ENCODE data around the gene CDYL2. TPM values are rescaled to one million over a fixed set of nuclear protein-coding genes. Genes with fewer than 3 reads are reported as not detected.

The CDYL2 gene
- total RNA-seq, 1 donor from 2014 or later, result 4.1 TPM

DNA sequence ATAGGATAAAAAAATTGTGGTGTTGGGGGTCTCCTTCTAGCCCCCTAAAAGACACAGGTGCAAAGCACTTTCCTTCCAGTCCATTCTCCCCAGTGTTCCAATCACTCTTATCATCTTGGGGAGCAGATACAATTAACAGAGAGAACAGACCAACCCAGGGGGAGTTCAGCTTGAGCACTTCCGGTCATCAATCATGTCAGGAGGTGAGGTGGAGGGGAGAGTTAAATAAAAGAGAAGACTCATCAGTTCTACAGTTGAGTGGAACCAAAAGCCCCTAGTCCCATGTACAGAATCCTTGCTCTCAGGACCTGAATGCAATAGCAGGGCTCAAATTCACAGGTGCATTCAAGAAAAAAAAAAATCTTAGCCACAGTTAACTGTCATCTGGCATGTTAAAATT lies 141.3 kb downstream of the CDYL2 start:
- no peaks in the 10 kb centered on the region for H3K27me3 Mint-ChIP-seq (ENCODE audit: low read depth)
- H3K27ac Mint-ChIP-seq (ENCODE audit: unreplicated experiment), result no peak overlapping the region
- H3K36me3 Mint-ChIP-seq (ENCODE audit: low read depth), result no peaks in the 10 kb centered on the region
- no peaks in the 10 kb centered on the region for H3K4me1 Mint-ChIP-seq (ENCODE audit: low read depth)
- H3K9me3 Mint-ChIP-seq (ENCODE audit: low read depth), result peaks cover 36% of the 10 kb centered on the region
- TF ChIP-seq, protein P1, sequence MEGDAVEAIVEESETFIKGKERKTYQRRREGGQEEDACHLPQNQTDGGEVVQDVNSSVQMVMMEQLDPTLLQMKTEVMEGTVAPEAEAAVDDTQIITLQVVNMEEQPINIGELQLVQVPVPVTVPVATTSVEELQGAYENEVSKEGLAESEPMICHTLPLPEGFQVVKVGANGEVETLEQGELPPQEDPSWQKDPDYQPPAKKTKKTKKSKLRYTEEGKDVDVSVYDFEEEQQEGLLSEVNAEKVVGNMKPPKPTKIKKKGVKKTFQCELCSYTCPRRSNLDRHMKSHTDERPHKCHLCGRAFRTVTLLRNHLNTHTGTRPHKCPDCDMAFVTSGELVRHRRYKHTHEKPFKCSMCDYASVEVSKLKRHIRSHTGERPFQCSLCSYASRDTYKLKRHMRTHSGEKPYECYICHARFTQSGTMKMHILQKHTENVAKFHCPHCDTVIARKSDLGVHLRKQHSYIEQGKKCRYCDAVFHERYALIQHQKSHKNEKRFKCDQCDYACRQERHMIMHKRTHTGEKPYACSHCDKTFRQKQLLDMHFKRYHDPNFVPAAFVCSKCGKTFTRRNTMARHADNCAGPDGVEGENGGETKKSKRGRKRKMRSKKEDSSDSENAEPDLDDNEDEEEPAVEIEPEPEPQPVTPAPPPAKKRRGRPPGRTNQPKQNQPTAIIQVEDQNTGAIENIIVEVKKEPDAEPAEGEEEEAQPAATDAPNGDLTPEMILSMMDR (IDR thresholded peaks at IDR 0.05), result no peak
- DNase-seq (ENCODE audit: low spot score), result no peak
- H3K4me3 Mint-ChIP-seq (ENCODE audit: unreplicated experiment), result no peak overlapping the region

DNA sequence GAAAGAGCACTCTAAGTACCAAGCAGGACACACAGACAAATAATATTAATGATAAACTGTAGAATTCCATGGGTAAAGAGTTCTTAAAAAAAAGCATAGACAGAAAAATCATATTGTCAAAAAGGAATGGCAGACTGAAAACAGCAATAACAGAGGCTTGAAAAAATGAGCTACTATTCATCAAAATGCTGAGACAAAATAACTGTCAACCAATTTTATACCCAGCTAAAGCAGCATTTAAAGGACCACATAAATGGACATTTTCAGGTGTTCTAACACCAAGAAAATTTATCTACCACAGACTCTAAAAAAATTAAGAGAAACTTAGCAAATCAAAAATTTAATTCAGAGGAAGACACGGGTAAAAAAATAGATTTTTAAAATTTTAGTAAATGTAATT lies 144.5 kb downstream of the CDYL2 start:
- no peak overlapping the region for H3K4me3 Mint-ChIP-seq (ENCODE audit: unreplicated experiment)

DNA sequence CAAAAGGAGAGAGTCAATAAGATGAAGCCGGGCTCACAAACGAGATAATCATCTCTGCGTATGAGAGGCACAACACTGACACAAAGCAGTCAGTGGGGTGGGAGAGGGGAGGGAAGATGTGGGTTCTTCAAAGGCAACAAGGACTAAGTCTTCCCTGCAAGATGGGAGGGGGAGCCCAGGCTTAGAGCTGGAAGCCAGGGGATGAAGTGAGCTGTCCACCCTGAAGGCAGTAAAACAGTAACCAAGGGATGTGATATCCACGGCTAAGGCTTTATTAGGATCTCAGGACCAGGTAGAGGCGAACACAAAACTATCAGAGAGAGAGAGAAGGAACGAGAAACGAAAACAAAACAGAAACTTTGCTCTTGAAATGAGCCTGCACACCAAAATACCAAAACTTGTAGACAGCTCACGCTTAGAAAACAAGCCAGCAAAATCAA lies 147.7 kb downstream of the CDYL2 start:
- Mint-ChIP-seq H3K27ac (ENCODE audit: unreplicated experiment) (no peak overlapping the region), H3K9me3 (ENCODE audit: low read depth) (peaks cover 27% of the 10 kb centered on the region), H3K27me3 (ENCODE audit: low read depth) (no peaks in the 10 kb centered on the region), H3K4me1 (ENCODE audit: low read depth) (no peaks in the 10 kb centered on the region), H3K4me3 (ENCODE audit: unreplicated experiment) (no peak overlapping the region), H3K36me3 (ENCODE audit: low read depth) (no peaks in the 10 kb centered on the region)
- no peak for DNase-seq (ENCODE audit: low spot score)
- TF ChIP-seq, protein P1 (IDR thresholded peaks at IDR 0.05), result no peak

More for the DNA sequence above, 144.5 kb downstream of the CDYL2 start:
- no peaks in the 10 kb centered on the region for H3K36me3 Mint-ChIP-seq (ENCODE audit: low read depth)
- H3K4me1 Mint-ChIP-seq (ENCODE audit: low read depth), result no peaks in the 10 kb centered on the region
- TF ChIP-seq, protein P1 (IDR thresholded peaks at IDR 0.05), result no peak
- H3K9me3 Mint-ChIP-seq (ENCODE audit: low read depth), result peaks cover 37% of the 10 kb centered on the region
- DNase-seq (ENCODE audit: low spot score), result no peak
- no peaks in the 10 kb centered on the region for H3K27me3 Mint-ChIP-seq (ENCODE audit: low read depth)
- H3K27ac Mint-ChIP-seq (ENCODE audit: unreplicated experiment), result no peak overlapping the region

DNA sequence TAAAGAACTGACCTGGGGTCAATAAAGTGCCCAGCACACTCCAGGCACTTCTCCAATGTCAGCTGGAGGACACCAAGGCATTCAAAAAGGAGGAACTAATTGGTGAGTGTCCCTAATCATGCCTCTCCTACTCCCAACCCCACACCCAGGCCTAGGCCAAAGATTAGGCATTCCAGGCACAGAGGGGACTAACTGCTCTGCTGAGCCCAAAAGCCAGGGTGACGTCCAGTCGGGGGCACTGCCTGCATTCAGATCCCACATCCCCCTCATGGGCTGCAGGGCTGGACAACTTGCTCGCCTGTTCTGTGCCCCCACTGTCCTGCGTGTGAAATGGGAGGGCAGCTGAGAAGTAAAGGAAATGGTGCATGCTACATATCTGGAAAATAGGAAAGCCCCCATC lies 148.2 kb downstream of the CDYL2 start:
- Mint-ChIP-seq H3K4me1 (ENCODE audit: low read depth) (no peaks in the 10 kb centered on the region), H3K4me3 (ENCODE audit: unreplicated experiment) (no peak overlapping the region), H3K27ac (ENCODE audit: unreplicated experiment) (no peak overlapping the region), H3K9me3 (ENCODE audit: low read depth) (peaks cover 25% of the 10 kb centered on the region), H3K27me3 (ENCODE audit: low read depth) (no peaks in the 10 kb centered on the region), H3K36me3 (ENCODE audit: low read depth) (no peaks in the 10 kb centered on the region)
- no peak for DNase-seq (ENCODE audit: low spot score)
- TF ChIP-seq, protein P1 (IDR thresholded peaks at IDR 0.05), result no peak

DNA sequence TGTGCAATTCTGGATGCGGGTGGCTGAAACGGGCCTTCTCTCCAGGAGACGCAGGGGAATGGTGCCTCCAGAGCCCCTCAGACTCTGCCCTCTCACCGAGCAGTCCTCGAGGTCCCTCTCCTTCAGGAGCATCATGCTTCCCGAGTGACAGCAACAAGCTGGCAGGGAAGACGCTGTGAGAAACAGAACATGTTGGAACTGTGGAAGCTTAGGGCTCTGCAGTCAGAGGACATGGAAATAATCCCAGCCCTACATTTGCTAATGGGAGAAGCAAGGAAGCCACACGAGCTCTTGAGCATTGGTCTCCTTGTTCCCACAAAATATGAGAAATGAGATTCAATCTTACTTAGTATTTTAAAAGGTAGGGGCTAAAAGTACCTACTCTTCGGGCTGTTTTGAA lies 148.6 kb downstream of the CDYL2 start:
- Mint-ChIP-seq H3K9me3 (ENCODE audit: low read depth) (peaks cover 23% of the 10 kb centered on the region), H3K4me1 (ENCODE audit: low read depth) (no peaks in the 10 kb centered on the region), H3K27ac (ENCODE audit: unreplicated experiment) (no peak overlapping the region), H3K36me3 (ENCODE audit: low read depth) (no peaks in the 10 kb centered on the region), H3K27me3 (ENCODE audit: low read depth) (no peaks in the 10 kb centered on the region), H3K4me3 (ENCODE audit: unreplicated experiment) (no peak overlapping the region)
- no peak for DNase-seq (ENCODE audit: low spot score)
- TF ChIP-seq, protein P1 (IDR thresholded peaks at IDR 0.05), result no peak

Measured in chondrocyte (in vitro differentiated cells).